MM.1S (cell line): Measurements from ENCODE around the gene ZNF205.

Experiments
- DNase-seq: peaks from one replicate; pipeline ENCODE4 v3.0.0-alpha.2; 2015
- H2AFZ ChIP-seq: fragments of 300-600 bp; sonication (generic); 2 replicates; pipeline ENCODE4 v1.6.0; 2016; ENCODE audit warnings: antibody characterized with exemption, low read length
- H3F3A ChIP-seq: fragments of 300-600 bp; sonication (generic); 2 replicates; pipeline ENCODE4 v1.6.1; 2016; ENCODE audit warnings: mild to moderate bottlenecking, antibody characterized with exemption, low read length, moderate library complexity, mixed read lengths; ENCODE audit not compliant: insufficient read depth
- H3K27ac ChIP-seq: fragments of 300-600 bp; sonication (generic); 2 replicates; pipeline ENCODE4 v1.5.1; 2016; ENCODE audit warnings: mild to moderate bottlenecking, low read length
- H3K27me3 ChIP-seq: fragments of 300-600 bp; sonication (generic); replicated peaks from 2 replicates; pipeline ENCODE4 v1.6.0; 2016; ENCODE audit warnings: low read length; ENCODE audit not compliant: insufficient read depth
- H3K36me3 ChIP-seq: fragments of 300-600 bp; sonication (generic); replicated peaks from 2 replicates; pipeline ENCODE4 v1.6.1; 2016; ENCODE audit warnings: mild to moderate bottlenecking, low read length, mixed read lengths; ENCODE audit not compliant: insufficient read depth
- H3K4me1 ChIP-seq: fragments of 300-600 bp; sonication (generic); 2 replicates; pipeline ENCODE4 v1.6.1; 2016; ENCODE audit warnings: low read length, mixed read lengths
- H3K4me2 ChIP-seq: fragments of 300-600 bp; sonication (generic); 2 replicates; pipeline ENCODE4 v1.6.0; 2016; ENCODE audit warnings: low read depth, low read length
- H3K4me3 ChIP-seq: fragments of 300-600 bp; sonication (generic); 2 replicates; pipeline ENCODE4 v1.5.1; 2016; ENCODE audit warnings: low read length, mixed read lengths
- H3K79me2 ChIP-seq: fragments of 300-600 bp; sonication (generic); 2 replicates; pipeline ENCODE4 v1.6.1; 2016; ENCODE audit warnings: mixed run types, low read length, mixed read lengths
- H3K9ac ChIP-seq: fragments of 300-600 bp; sonication (generic); 2 replicates; pipeline ENCODE4 v1.6.1; 2016; ENCODE audit warnings: low read length, mixed read lengths
- H3K9me2 ChIP-seq: fragments of 300-600 bp; sonication (generic); replicated peaks from 2 replicates; pipeline ENCODE4 v1.6.1; 2016; ENCODE audit warnings: mild to moderate bottlenecking, low read length, mixed read lengths; ENCODE audit not compliant: insufficient read depth
- H3K9me3 ChIP-seq: fragments of 300-600 bp; sonication (generic); replicated peaks from 2 replicates; pipeline ENCODE4 v1.6.1; 2016; ENCODE audit warnings: mild to moderate bottlenecking, low read length, mixed read lengths; ENCODE audit not compliant: insufficient read depth
- H4K20me1 ChIP-seq: fragments of 300-600 bp; sonication (generic); 2 replicates; pipeline ENCODE4 v1.6.1; 2016; ENCODE audit warnings: mild to moderate bottlenecking, low read length, moderate library complexity, mixed read lengths; ENCODE audit not compliant: insufficient read depth
- CTCF ChIP-seq: fragments of 300-600 bp; sonication (generic); IDR thresholded peaks from 2 replicates; pipeline ENCODE4 v1.5.1; 2016; ENCODE audit warnings: antibody characterized with exemption, low read length, mixed read lengths
- EZH2 ChIP-seq: fragments of 300-600 bp; sonication (generic); optimal IDR thresholded peaks from 2 replicates; pipeline ENCODE3; 2017; ENCODE audit warnings: low read depth, mild to moderate bottlenecking, antibody characterized with exemption, low read length, mixed read lengths
- EZH2phosphoT487 ChIP-seq: fragments of 300-600 bp; sonication (generic); IDR thresholded peaks from 2 replicates; pipeline ENCODE4 v1.6.1; 2018; ENCODE audit warnings: antibody characterized with exemption, low read length

Gene ZNF205

GRCh38 chr16:3088925-3089716, 23.3 kb upstream of the ZNF205 start:
- Histone ChIP-seq H2AFZ (no peak overlapping the region), H3K4me1 (no peaks in the 10 kb centered on the region), H3K36me3 (no peaks in the 10 kb centered on the region), H3K4me3 (no peak overlapping the region), H3K27ac (no peak overlapping the region), H3K27me3 (peaks cover 57% of the 10 kb centered on the region), H3K79me2 (no peaks in the 10 kb centered on the region), H4K20me1 (no peaks in the 10 kb centered on the region), H3K4me2 (no peak overlapping the region), H3F3A (peaks cover 2% of the 10 kb centered on the region; the same call in 1 of the 2 replicates), H3K9me3 (no peaks in the 10 kb centered on the region), H3K9ac (no peak overlapping the region), H3K9me2 (no peaks in the 10 kb centered on the region)
- TF ChIP-seq CTCF = no peak
- DNase-seq = no peak

- DNase-seq = no peak
- Histone ChIP-seq H3K4me2 (no peak overlapping the region), H3K79me2 (no peaks in the 10 kb centered on the region), H3K36me3 (no peaks in the 10 kb centered on the region), H3K27me3 (peaks cover 54% of the 10 kb centered on the region), H4K20me1 (no peaks in the 10 kb centered on the region), H3K9me3 (no peaks in the 10 kb centered on the region), H3K9me2 (no peaks in the 10 kb centered on the region), H2AFZ (no peak overlapping the region), H3K9ac (no peak overlapping the region), H3K4me3 (no peak overlapping the region), H3F3A (peaks cover 2% of the 10 kb centered on the region; the same call in 1 of the 2 replicates), H3K4me1 (peaks cover 4% of the 10 kb centered on the region; the same call in 1 of the 2 replicates), H3K27ac (no peak overlapping the region)
- TF ChIP-seq EZH2 (no peak), EZH2phosphoT487 (no peak), CTCF (no peak)
These were observed 22.4 kb upstream of the ZNF205 start for GRCh38 chr16:3089717-3090592.

- Histone ChIP-seq H3K27me3 (peaks cover 49% of the 10 kb centered on the region), H3K9me3 (no peaks in the 10 kb centered on the region), H3K36me3 (no peaks in the 10 kb centered on the region), H3K9me2 (no peaks in the 10 kb centered on the region), H3K9ac (no peak overlapping the region), H3K4me1 (peaks cover 10% of the 10 kb centered on the region), H3K4me2 (no peak overlapping the region), H4K20me1 (no peaks in the 10 kb centered on the region), H3K27ac (no peak overlapping the region), H3K79me2 (no peaks in the 10 kb centered on the region), H3F3A (peaks cover 8% of the 10 kb centered on the region; the same call in 1 of the 2 replicates), H2AFZ (no peak overlapping the region), H3K4me3 (no peak overlapping the region)
- TF ChIP-seq EZH2 = no peak
- TF ChIP-seq CTCF = no peak
- TF ChIP-seq EZH2phosphoT487 = no peak
- DNase-seq = no peak
These were observed 20.8 kb upstream of the ZNF205 start for GRCh38 chr16:3091551-3091950.
